T-helper 9 cell (primary cell): ENCODE data around the gene PDSS2.
"Not testable (repeated sequence)": the region's sequence is repeated elsewhere in the genome, so short reads cannot be mapped to it uniquely, and the experiment has no call there.

Experiments used
- DNase-seq: peaks from one replicate; pipeline ENCODE4 v3.0.0-alpha.2; 2020

Gene PDSS2

GRCh38 chr6:107318100-107318736 lies 141.1 kb downstream of the PDSS2 start:
- DNase-seq: no peak

DNA sequence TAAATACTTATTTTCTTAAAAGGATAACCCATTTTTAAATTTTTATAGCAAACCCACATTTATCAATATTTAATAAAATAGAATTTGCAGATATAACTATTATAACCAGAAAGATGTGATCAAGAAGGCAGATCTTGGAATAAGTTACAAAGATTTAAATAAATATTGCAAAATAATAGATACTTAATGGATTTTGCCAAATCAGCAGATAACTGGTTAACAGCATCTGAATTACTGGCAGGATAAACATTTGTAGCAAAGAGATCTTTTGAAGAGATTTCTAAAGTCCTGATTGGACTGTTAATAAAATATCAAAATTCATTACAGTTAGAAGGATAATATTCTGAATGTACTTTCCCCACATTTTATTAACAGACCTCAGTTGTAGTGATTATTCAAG lies 144.2 kb downstream of the PDSS2 start:
- no peak for DNase-seq

GRCh38 chr6:107314531-107314939 lies 144.8 kb downstream of the PDSS2 start:
- DNase-seq: no peak

GRCh38 chr6:107313776-107314175 lies 145.6 kb downstream of the PDSS2 start:
- DNase-seq: no peak

- no peak for DNase-seq
These were observed 149.0 kb downstream of the PDSS2 start for GRCh38 chr6:107310362-107310761.

GRCh38 chr6:107308677-107309076 lies 150.7 kb downstream of the PDSS2 start:
- DNase-seq: no peak

GRCh38 chr6:107305994-107306393 lies 153.4 kb downstream of the PDSS2 start:
- DNase-seq: not testable (repeated sequence)

DNA sequence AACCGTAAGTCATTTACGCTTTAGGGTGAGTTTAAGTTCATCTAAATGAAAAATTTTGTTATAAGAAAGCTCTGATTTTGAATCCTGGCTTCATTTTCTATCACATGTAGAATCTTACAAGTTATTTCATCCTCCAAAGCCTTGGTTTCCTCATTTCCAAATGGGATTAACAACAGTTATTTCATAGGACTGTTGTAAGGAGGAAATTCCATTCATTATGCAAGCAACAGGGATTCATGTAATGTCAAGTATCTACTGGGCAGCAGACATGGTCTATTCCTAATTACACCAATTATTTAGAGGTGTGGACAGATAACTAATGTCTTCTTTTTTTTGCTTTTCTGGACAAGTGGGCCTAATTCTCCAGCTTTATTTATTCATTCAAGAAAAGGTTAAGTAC lies 154.0 kb downstream of the PDSS2 start:
- no peak for DNase-seq

GRCh38 chr6:107304421-107305025 lies 154.8 kb downstream of the PDSS2 start:
- no peak for DNase-seq

DNA sequence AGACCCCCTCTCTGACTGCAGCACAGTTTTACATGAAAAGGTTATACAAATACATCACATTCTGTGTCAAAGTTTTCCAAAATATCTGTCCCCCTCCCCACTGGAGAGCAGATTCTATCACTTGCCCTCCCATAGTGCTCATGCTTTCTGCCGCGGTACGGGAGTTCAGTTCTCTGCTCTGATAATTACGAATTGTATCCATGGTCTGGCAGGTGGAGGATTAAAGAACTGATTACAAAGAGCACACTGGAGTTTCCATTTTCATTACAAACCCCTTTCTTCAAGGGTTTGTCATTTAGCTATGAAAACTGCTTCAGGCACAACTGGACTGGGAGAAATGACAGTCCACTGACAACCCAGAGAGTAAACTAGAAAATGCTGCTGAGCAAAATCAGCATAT lies 166.0 kb downstream of the PDSS2 start:
- DNase-seq: no peak

DNA sequence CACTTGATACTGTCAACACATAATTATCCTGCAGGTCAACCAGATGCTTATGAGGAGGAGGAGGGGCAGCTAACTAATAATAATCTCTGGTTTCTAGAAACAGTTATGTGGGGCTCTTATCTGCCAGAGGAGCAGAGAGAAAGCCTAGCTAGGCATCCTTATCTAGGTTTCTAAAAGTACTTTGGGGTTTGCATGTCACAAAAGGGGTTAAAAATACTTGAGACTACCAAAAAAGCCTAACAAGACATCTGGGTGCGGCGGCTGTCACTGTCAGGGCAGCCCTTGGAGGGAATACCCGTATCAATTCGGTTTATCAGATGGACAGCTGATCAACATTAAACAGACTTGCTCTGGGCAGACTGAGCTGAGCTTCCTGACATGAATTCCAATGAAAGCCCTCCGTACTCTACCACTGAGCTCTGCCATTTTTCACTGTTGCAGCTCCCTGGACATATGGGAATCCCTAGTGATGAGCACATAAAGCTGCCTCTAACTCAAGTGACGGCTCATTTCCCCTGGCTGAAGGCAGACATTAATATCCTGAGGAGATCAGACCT lies 166.6 kb downstream of the PDSS2 start:
- no peak for DNase-seq

DNA sequence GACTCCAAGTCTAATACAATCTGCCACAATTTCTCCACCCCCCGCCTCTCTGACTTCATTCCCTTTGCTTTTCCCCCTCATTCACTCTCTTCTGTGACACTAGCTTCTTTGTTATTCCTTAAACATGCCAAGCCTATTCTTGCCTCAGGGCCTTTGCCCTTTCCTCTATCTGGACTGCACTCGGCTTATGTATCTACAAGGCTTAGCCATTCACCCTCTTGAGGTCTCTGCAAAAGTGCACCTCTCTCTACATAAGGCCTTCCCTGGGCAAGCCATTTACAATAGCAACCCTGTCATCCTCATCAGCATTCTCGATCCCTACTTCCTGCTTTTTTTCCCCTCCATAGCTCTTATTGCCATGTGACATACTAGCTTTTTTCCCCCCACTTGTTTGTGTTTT lies 168.9 kb downstream of the PDSS2 start:
- DNase-seq: no peak

GRCh38 chr6:107289258-107289657 lies 170.1 kb downstream of the PDSS2 start:
- DNase-seq: not testable (repeated sequence)

GRCh38 chr6:107285683-107286082 lies 173.7 kb downstream of the PDSS2 start:
- DNase-seq: not testable (repeated sequence)

DNA sequence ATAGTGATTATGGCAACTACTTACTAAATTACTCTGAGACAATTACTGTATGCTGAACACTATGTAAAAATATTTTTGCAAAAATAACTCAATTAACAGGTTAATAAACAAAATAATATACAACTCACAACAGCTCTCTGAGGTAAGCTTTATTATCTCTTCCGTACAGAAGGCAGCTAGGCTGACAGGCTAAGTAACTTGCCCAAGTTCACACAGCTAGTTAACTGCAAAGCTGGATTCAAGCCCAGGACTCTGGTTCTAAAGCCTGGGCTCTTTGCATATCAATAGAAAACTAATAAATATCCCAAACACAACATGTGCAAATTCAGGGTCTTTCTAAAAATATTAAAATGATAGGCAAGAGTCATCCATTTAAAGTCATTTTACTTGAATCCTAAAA lies 174.6 kb downstream of the PDSS2 start:
- no peak for DNase-seq

DNA sequence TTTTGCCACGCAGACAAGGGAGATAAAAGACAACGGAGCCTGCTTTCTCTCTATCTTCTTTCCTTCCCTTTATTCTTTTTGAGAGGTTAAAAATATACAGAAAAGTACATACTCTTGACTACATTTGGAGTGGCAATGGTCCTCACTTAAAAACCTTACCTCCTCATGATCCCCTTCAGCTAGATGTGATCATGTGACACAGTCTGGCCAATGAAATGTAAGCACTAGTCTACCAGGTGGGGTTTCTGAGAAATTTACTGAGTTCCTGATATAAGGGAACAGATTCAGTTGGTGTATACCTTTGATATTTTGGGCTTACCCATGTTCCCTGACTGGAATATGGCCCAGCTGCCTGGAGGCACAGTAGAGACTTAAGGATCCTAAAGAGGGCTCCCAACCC lies 178.6 kb downstream of the PDSS2 start:
- no peak for DNase-seq

DNA sequence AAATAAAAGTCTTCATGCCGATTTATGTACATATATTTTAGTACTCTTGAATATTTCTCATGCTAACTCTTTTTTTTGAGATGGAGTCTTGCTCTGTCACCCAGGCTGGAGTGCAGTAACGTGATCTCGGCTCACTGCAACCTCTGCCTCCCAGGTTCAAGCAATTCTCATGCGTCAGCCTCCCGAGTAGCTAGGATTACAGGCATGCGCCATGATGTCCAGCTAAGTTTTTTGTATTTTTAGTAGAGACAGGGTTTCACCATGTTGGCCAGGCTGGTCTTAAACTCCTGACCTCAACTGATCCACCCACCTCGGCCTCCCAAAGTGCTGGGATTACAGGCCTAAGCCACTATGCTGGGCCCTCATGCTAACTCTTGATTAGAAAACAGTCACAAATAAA lies 179.4 kb downstream of the PDSS2 start:
- DNase-seq: not testable (repeated sequence)

- no peak for DNase-seq
These were observed 184.0 kb downstream of the PDSS2 start for GRCh38 chr6:107275330-107275865.

- DNase-seq: no peak
These were observed 185.1 kb downstream of the PDSS2 start for GRCh38 chr6:107274288-107274687.

DNA sequence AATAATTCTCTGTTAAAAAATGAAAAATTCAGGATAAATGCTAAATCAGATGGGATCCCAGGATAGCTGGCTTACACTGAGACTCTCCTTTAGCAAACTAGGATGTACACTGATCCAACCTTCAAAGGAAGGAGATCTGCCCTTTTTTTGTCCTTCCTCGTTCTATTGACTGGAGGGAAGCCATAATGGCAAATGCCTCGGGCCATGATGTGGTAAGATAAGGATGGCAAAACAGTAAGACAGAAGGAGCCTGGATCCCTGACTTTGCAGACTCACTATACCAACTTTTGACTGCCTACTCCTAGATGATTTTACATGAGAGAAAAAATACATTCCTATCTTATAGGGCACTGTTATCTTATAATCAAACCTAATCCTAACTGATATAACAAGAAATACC lies 187.1 kb downstream of the PDSS2 start:
- DNase-seq: no peak

- DNase-seq: no peak
These were observed 188.1 kb downstream of the PDSS2 start for GRCh38 chr6:107271208-107271790.

DNA sequence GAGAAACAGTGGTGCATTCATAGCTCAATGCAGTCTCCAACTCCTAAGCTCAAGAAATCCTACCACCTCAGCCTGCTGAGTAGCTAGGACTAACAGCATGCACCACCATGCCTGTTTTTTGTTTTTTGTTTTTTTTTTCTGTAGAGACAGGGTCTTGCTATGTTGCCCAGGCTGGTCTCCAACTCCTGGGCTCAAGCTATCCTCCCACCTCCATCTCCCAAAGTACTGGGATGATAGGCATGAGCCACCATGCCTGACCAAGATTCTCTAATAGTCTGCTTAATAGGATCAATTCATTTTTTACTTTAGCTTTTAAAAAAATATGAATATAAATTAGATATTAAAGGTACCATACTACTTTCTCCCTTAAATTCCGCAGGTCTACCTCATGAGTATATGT lies 191.7 kb downstream of the PDSS2 start:
- DNase-seq: no peak

- DNase-seq: no peak
These were observed 192.4 kb downstream of the PDSS2 start for GRCh38 chr6:107267006-107267405.

GRCh38 chr6:107266563-107266962 lies 192.8 kb downstream of the PDSS2 start:
- DNase-seq: no peak
